Islet of Langerhans (tissue), 1 donor: Measurements from ENCODE around the gene ATP6V0E1.
"Not testable (repeated sequence)": the region's sequence is repeated elsewhere in the genome, so short reads cannot be mapped to it uniquely, and the experiment has no call there.

ENCODE experiments used
- FAIRE-seq: peaks from one replicate; lab custom pipeline; 2011; peaks lifted over from hg19 to GRCh38; lab: Jason Lieb, UNC

The ATP6V0E1 gene

DNA sequence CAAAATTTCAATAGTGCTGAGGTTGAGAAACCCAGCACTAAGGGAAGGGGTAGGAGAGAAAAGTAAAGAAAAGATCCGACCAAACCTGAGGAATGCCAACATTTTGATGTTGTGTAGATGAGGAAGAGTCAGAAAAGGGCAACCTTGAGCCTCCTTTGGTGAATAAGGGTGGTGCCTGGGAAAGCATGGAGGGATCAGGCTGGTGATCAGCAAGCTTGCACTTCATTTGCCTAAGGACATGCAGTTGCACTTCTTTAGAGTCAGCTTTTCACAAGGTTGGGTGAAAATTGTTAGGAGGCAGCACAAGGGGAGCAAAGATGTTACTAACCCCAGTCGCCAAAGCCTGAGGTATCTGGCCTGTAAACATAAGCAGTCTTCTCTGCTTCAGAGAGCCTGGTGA, 20.4 kb downstream of the ATP6V0E1 start:
- FAIRE-seq: no peak

DNA sequence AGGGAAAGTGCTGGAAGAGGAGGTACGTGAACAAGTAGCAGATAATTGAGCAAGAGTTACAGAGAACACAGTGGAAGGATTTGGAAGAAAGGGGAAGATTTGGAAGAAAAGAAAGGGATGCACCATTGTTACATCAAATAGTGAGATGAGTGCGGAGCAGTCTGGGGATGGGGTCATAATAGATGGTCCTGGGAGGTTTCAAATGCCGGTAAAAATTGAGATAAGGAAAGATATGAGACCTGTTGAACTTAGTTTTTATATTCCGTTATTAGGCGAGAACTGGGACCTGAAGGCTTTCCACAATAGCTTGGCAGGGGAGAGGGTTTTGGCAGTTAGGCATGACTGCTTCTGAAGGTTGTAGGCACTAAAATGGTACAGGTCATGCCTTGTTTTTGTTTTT, 20.9 kb downstream of the ATP6V0E1 start:
- FAIRE-seq: no peak

DNA sequence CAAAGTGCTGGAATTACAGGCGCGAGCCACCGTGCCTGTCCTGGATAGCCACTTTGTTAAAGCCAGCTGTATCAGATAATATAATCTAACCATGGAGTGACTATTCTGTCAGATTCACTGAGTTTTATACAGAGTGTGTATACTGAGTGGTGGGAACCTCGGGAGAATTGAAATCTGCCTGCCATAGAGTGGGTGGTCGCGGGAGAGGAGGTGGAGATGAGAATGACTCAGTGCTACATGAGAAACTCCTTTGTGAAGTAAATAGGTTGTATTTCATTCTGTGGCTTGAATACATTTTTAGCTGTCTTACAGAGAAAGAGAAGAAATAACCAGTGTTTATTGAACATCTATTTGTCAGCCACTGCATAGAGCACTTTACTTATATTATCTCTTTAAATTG, 26.4 kb downstream of the ATP6V0E1 start:
- no peak for FAIRE-seq

DNA sequence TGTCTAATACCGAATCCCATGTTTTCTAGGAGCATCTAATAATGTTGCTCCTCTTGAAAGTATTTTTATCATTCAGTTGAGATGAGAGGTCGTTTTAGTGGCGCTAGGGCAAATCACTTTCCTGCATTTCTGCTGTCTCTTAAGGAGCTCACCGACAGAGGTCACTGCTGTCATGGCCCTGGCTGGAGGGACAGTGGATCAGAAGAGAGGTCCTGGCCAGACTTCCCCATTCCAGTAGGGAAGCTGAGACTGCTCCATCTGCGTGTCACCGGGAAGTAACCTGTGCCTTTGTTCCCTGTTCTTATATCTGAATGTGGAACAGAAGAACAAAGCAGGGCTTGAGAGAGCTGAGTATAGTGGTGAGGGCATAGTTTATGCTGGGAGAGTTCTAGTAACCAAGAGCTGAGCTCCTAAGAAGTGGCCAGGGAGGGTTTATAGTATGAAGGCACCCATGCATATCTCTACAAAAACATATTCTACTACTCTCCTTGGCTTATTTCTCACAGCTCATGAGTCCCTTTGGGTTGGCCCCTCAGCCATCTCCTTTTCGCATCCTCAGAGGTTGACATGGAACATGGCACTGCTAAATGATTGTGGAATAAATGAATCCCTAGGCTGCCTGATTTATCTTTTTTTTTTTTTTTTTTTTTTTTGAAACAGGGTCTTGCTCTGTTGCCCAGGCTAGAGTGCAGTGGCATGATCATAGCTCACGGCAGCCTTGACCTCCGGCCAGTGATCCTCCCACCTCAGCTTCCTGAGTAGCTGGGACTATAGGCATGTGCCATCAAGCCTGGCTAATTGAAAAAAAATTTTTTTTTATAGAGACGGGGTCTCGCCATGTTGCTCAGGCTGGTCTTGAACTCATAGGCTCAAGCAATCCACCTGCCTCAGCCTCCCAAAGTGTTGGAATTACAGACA, 27.2 kb downstream of the ATP6V0E1 start:
- FAIRE-seq: no peak

DNA sequence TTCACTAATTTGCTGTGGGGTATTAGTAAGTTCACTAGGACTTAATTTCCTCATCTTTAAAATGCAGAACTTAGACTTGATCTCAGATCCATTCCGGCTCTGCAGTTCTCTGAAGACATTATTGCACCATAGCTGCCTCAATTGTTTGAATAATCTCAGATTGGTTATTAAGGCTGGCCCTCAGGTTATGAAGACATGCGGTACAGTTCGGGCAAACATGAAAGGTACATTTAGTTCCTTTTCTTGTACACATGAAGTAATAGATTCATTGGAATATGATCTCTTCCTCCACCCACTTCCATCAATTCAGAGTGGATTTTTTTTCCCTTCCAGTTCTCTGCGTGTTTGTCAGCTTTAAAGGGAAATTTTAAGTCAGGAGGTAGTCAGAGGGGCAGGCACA, 28.0 kb downstream of the ATP6V0E1 start:
- no peak for FAIRE-seq

DNA sequence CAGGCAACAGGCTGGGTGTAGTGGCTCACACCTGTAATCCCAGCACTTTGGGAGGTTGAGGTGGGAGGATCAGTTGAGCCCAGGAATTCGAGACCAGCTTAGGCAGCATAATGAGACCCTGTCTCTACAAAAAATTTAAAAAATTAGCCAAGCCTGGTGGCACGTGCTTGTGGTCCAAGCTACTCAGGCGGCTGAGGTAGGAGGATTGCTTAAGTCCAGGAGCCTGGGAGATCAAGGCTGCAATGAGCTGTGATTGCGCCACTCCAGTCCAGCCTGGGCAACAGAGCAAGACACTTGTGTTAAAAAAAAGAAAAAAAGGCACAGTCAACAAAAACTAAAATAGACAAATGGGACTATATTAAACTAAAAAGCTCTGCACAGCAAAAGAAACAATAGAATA, 29.3 kb downstream of the ATP6V0E1 start:
- FAIRE-seq: no peak

DNA sequence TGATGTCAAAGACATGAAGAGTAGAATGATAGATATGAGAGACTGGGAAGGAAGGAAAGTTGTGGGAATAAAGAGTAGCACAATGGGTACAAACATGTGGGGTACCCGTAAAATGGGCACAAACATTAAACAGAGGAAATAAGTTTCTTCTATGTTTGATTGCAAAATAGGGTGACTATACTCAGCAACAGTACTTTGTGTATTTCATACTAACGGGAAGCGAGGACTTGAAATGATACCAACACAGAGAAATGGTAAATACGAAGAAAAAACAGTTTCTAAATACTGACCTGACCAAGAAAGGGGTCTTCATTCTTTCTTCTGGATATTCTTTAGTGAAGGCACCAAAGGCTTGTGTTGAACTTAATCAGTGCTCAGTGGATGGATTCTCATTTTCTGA, 31.1 kb downstream of the ATP6V0E1 start:
- no peak for FAIRE-seq

DNA sequence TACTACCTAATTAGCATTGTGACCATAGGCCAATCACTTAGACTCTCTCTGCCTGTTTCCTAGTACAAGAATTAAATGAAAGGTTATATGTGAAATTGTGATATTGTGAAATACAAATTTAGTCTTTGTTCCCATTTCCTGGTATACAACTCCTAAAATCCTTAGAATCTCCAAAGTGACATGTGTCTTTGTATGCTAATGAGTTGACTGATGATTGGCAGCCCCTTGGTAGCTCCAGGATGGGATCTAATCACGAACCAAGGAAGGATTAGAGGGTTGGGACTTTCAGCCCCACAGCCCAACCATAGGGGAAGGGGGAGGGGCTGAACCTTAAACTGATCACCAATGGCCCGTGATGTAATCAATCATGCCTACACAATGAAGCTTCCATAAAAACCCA, 31.6 kb downstream of the ATP6V0E1 start:
- FAIRE-seq: no peak

DNA sequence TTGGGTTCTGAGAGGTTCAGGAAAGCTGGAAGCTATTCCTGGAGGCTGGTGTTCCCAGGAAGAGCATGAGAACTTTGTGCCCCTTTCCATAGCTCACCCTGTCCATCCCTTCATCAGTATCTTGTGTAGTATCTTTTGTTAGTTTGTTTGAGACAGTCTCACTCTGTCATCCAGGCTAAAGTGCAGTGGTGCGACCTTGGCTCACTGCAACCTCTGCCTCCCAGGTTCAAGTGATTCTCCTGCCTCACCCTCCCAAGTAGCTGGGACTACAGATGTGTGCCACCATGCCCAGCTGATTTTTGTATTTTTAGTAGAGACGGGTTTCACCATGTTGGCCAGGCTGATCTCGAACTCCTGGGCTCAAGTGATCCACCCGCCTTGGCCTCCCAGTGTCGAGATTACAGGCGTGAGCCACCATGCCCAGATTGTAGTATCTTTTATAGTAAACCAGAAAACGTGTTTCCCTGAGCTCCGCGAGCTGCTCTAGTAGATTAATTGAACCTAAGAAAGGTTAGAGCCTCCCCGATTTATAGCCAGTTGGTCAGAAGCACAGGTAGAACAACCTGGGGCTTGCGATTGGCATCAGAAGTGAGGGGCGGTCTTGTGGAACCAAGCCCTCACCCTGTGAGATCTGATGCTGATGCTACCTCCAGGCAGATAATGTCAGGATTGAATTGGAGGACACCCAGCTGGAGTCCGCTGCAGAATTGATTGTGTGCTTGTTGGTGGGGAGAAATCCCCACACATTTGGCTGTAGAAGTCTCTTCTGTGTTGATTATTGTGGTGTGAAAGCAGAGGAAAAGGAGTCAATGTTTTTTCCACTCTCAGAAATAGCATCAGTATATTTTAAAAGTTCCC, 32.3 kb downstream of the ATP6V0E1 start:
- FAIRE-seq: no peak

DNA sequence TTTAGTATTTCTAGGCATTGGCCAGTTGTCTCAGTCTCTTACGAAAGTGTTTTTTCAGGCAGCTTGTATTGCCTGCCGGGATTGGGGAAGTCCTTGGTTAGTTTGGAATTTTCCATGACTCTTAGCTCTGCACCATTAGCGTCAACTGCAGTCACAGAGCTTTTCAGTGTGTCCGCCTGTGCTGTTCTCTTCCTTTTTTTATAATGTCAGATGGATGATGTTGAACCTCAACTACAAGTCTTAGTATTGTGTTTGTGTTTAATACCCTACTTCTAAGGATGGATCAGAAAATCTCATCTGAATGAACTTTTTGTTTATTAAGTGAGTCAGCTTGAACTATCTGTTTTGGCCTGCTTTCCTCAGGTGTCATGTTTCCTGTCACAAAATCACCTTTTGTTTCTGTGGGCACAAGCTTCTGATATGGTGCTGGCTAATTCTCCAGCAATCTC, 33.1 kb downstream of the ATP6V0E1 start:
- FAIRE-seq: no peak

DNA sequence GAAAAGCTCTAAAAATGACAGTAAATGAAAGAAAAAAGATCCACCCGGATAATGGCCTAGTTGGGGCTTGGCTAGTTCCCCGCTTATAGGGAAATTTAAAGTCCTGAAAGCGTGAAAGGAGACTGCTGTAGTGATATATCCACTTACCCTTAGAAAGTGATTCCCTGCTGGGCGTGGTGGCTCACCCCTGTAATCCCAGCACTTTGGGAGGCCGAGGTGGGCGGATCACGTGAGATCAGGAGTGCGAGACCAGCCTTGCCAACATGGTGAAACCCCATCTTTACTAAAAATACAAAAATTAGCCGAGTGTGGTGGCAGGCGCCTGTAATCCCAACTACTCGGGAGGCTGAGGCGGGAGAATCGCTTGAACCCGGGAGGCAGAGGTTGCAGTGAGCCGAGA, 33.5 kb downstream of the ATP6V0E1 start:
- not testable (repeated sequence) for FAIRE-seq

DNA sequence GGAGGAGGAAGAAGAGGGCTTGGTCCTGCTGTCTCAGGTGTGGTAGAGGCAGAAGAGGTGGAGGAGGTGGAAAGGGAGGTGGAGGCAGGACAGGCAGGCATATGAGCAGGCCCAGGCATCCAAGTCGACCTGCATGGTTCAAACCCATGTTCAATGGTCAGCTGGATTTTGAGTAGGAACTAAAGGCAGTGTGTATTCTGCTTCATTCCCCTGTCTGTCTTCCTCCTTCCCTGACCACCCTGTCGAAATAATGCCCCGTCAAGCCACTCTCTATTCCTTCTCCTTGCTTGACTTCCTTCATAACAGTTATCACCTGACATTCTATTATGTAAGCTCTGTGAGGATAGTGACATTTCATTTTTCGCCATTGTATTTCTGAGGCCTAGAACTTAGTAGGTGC, 34.8 kb downstream of the ATP6V0E1 start:
- FAIRE-seq: no peak

DNA sequence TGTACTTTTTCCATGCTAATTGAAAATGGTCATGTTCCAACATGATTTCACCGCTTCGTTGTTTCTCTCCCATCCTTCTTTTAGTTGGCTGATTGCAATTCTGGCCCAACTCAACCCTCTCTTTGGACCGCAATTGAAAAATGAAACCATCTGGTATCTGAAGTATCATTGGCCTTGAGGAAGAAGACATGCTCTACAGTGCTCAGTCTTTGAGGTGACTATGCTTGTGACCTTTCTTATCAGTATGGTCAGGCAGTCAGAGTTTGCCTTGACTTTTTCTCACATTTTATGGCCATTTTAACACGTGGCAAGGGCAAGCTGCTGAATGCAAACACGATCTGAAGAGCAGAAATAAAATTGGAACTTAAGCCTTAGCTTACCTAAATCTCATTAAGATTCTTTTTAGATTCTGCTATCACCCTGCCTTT, 36.6 kb downstream of the ATP6V0E1 start:
- no peak for FAIRE-seq

DNA sequence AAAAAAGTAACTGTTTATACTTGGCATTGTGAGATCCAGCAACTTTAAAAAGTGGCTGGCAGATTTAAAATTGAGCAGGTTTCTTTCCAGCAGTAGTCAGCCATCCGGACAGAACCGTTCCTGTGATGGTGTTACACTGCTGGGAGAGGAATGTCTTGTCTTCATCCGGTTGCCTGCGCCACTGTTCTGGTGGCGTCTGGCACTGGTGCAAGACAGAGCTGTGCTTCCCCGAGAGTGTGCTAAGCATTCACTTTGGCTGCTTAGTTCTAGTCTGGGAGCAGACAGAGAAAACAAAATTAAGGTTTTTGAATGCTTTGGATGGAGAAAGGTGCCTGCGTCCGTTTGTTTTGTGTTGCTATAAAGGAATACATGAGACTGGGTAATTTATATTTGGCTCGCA, 37.1 kb downstream of the ATP6V0E1 start:
- FAIRE-seq: no peak

DNA sequence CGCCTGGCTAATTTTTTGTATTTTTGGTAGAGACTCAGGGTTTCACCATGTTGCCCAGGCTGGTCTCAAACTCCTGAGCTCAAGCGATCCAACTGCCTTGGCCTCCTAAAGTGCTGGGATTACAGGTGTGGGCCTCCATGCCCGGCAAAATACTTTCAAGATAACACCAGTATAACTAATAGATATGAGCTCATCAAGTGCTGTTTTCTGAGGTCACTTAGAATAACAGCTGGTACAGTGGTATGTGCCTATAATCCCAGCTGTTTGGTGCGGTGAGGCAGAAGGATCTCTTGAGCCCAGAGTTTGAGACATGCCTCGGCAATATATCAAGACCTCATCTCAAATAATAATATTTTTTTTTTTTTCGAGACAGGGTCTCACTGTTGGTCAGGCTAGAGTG, 42.1 kb downstream of the ATP6V0E1 start:
- FAIRE-seq: no peak

DNA sequence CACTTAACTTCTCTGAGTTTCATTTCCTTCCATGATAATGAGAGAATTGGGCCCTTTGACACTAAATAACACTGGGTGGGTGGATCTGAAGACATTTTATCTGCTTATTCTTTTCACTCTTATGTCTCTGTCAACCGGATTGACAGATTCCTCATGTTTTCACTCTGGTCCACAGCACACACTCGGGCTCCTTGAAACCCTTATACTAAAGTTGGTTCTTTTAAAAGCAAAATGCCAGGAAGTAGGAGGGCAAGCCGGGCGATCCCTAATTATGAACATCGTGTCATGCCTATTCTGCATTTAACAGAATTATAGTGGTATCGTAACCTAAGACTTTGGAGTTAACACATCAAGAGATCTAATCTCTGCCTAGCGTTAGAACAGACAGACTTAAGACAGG, 44.3 kb downstream of the ATP6V0E1 start:
- FAIRE-seq: no peak

DNA sequence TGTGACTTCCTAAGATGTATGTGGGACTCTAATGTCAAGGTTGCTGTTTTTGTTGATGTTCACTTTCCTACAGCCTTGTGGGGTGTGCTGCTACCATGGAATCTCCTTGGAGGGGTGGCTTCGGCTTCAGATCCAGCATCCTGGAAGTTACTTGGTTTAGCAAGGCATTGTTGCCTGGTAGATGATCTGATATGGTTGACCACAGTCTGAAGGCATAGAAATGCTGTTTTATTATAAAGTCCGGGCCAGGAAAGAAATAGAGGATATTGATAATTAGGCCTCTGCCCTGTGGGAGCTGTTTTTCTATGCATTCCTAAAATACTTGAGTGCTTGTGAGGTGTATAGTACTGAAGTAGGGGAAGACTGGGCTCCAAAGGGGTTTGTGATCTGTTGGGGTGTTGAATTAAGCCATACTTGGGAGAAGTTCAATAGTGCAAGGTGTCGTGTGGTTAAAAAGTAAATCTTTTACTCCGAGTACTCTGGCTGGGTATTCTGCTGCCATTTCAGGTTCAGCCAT, 45.3 kb downstream of the ATP6V0E1 start:
- FAIRE-seq: no peak

DNA sequence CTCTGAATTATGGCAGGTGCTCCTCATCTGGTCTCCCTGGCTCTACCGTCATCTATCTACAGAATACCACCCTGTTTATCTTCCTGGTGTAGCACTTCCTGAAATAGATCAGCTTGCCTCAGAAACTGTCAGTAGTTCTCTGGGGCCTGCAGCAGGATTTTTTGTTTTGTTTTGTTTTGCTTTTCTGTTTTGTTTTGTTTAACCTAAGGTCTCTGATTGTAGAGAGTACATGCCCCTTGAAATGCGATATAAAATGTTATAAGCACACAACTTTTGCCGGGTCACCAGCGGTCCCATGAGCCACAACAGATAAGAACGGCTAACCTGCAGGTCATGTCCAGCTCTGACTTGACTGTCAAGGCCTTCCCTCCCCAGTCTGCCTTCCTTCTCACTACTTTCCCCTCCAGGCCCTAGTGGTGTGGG, 45.9 kb downstream of the ATP6V0E1 start:
- no peak for FAIRE-seq

DNA sequence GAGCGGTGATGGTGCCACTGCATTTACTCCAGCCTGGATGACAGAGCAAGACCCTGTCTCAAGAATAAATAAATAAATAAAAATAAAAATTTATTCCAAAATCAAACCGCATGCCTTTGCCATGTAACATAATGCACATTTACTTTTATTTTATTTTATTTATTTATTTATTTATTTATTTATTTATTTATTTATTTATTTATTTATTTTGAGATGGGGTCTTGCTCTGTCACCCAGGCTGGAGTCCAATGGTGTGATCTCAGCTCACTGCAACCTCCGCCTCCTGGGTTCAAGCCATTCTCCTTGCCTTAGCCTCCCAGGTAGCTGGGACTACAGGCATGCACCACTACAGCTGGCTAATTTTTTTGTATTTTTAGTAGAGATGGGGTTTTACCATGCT, 48.5 kb downstream of the ATP6V0E1 start:
- FAIRE-seq: not testable (repeated sequence)

DNA sequence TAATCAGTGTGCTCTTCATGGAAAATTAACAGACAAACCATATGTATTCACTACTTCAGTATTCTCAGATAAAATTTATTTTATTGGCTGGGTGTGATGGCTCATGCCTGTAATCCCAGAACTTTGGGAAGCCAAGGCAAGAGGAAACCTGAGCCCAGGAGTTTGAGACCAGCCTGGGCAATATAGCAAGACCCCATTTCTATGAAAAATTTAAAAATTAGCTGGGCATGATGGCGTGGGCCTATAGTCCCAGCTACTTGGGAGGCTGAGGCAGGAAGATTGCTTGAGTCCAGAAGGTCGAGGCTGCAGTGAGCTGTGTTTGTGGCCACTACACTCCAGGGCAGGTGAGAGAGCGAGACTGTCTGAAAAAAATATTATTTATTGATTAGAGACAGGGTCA, 49.2 kb downstream of the ATP6V0E1 start:
- FAIRE-seq: no peak

DNA sequence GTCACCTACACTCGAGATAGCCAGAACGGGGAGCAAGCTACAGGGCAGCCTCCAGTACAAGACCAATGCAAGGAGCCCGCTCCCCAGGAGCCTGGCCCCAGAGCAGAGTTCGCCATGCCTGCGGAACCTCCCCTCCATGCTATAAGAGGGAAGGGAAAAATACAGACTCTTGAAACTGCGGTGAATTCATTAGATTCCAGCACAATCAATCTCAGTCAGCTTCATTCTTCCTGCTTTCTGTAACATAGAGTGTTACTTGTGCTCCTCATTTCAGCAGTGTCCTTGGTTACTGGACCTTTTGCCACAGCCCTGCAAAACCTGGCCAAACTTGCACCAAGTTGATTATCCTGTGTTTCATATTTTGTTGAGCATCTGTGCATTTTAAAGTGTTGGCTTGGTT, 50.4 kb downstream of the ATP6V0E1 start:
- FAIRE-seq: no peak

DNA sequence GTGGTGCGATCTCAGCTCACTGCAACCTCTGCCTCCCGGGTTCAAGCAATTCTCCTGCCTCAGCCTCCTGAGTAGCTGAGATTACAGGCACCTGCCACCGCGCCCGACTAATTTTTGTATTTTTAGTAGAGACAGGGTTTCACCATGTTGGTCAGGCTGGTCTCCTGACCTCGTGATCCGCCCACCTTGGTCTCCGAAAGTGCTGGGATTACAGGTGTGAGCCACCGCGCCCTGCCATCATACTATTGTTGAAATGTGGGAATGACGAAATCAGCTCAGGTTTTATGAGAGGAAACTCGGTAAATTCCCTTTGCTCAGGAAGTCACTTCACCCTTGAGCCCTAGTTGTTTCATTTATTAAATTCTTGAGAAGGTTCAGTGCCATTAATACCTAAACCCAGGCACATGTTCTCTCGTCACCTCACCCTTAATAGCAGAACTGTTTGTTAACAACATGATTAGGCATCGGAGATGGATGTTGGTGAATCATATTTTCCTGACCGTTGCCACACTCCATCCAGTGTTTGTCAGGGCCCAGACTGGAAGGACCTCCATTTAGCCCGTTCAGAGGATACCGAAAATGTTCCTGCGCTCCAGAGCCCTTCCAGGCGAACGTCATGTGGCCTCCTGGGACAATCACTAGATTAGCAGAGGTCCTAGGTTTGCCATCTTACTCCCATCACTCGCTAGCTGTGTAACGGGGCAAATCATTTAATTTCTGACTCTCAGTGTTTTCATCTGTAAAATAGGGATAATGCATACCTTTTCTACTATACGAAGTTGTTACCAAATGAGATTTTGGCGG, 52.5 kb downstream of the ATP6V0E1 start:
- no peak for FAIRE-seq
